Measurements from ENCODE around the gene RTRAF.

The RTRAF gene

GRCh38 chr14:51996148-51996746 lies 6.9 kb downstream of the RTRAF start:
- no peak for DNase-seq

GRCh38 chr14:51998348-51998747 lies 9.0 kb downstream of the RTRAF start:
- DNase-seq = no peak

GRCh38 chr14:51999084-51999483 lies 9.7 kb downstream of the RTRAF start:
- DNase-seq = no peak

GRCh38 chr14:52000019-52000582 lies 10.8 kb downstream of the RTRAF start:
- no peak for DNase-seq

- DNase-seq = no peak
These were observed 11.3 kb downstream of the RTRAF start for GRCh38 chr14:52000696-52001095.

GRCh38 chr14:52002542-52002941 lies 13.2 kb downstream of the RTRAF start:
- no peak for DNase-seq

- DNase-seq = no peak
These were observed 14.0 kb downstream of the RTRAF start for GRCh38 chr14:52003324-52003723.

GRCh38 chr14:52005625-52006024 lies 16.3 kb downstream of the RTRAF start:
- no peak for DNase-seq

GRCh38 chr14:52006361-52006760 lies 17.0 kb downstream of the RTRAF start:
- no peak for DNase-seq

GRCh38 chr14:52007211-52007610 lies 17.9 kb downstream of the RTRAF start:
- no peak for DNase-seq

- DNase-seq = no peak
These were observed 18.3 kb downstream of the RTRAF start for GRCh38 chr14:52007637-52008036.

GRCh38 chr14:52008136-52008535 lies 18.8 kb downstream of the RTRAF start:
- DNase-seq = no peak

GRCh38 chr14:52010173-52010693 lies 20.9 kb downstream of the RTRAF start:
- no peak for DNase-seq

GRCh38 chr14:52011523-52011922 lies 22.2 kb downstream of the RTRAF start:
- no peak for DNase-seq

- DNase-seq = no peak
These were observed 23.3 kb downstream of the RTRAF start for GRCh38 chr14:52012635-52013034.

- no peak for DNase-seq
These were observed 24.7 kb downstream of the RTRAF start for GRCh38 chr14:52013984-52014600.

GRCh38 chr14:52014601-52015267 lies 25.4 kb downstream of the RTRAF start:
- no peak for DNase-seq

- DNase-seq = no peak
These were observed 26.2 kb downstream of the RTRAF start for GRCh38 chr14:52015411-52016030.

- no peak for DNase-seq
These were observed 28.9 kb downstream of the RTRAF start for GRCh38 chr14:52018252-52018651.

GRCh38 chr14:52018970-52019369 lies 29.6 kb downstream of the RTRAF start:
- DNase-seq = no peak

GRCh38 chr14:52020161-52020714 lies 30.9 kb downstream of the RTRAF start:
- DNase-seq = no peak

GRCh38 chr14:52020866-52021717 lies 31.7 kb downstream of the RTRAF start:
- DNase-seq = no peak
